GM12878 (cell line): ENCODE results near the gene TSPAN31. TPM values are rescaled to one million over a fixed set of nuclear protein-coding genes. Genes with fewer than 3 reads are reported as not detected.

Experiments used
- ATF7 ChIP-seq: fragments of 450-650 bp; IDR thresholded peaks from 2 replicates; pipeline ENCODE4 v1.6.1; 2016; ENCODE audit warnings: low read depth, mild to moderate bottlenecking
- BCLAF1 ChIP-seq: fragments of 450-650 bp; IDR thresholded peaks from 2 replicates; pipeline ENCODE4 v1.6.1; 2017; ENCODE audit warnings: antibody characterized with exemption, mild to moderate bottlenecking, moderate library complexity
- FOXK2 ChIP-seq: fragments of 450-650 bp; IDR thresholded peaks from 2 replicates; pipeline ENCODE4 v1.6.1; 2017; ENCODE audit warnings: mild to moderate bottlenecking, moderate library complexity
- JUND ChIP-seq: IDR thresholded peaks from 2 replicates; pipeline ENCODE4 v1.6.1; 2012; ENCODE audit warnings: low read depth, mild to moderate bottlenecking, low read length, improper control_type of control experiment, moderate library complexity
- MYB ChIP-seq: fragments of 150-350 bp; IDR thresholded peaks from 2 replicates; pipeline ENCODE4 v1.6.1; 2014; ENCODE audit warnings: mild to moderate bottlenecking, low read depth, low read length, borderline replicate concordance
- PML ChIP-seq: IDR thresholded peaks from 2 replicates; pipeline ENCODE4 v1.6.1; 2012; ENCODE audit warnings: low read length, inconsistent platforms
- POLR2AphosphoS5 ChIP-seq: IDR thresholded peaks from 2 replicates; pipeline ENCODE4 v1.6.1; 2011; ENCODE audit warnings: mild to moderate bottlenecking, low read length, inconsistent platforms
- RAD21 ChIP-seq: IDR thresholded peaks from 2 replicates; pipeline ENCODE4 v1.6.1; 2011; ENCODE audit warnings: mild to moderate bottlenecking, low read depth, low read length, moderate library complexity; ENCODE audit not compliant: insufficient read depth
- RB1 ChIP-seq: fragments of 450-650 bp; formaldehyde crosslinking; IDR thresholded peaks from 2 replicates; pipeline ENCODE4 v1.6.1; 2017; ENCODE audit warnings: mild to moderate bottlenecking, borderline replicate concordance
- RBBP5 ChIP-seq: fragments of 200-600 bp; sonication (generic); conservative IDR thresholded peaks from 2 replicates; pipeline ENCODE4 v1.6.1; 2016
- RUNX3 ChIP-seq: IDR thresholded peaks from 2 replicates; pipeline ENCODE4 v1.6.1; 2012; ENCODE audit warnings: low read length, inconsistent platforms
- ZNF217 ChIP-seq: fragments of 450-650 bp; IDR thresholded peaks from 2 replicates; pipeline ENCODE4 v1.6.1; 2017; ENCODE audit warnings: antibody characterized with exemption, mild to moderate bottlenecking
- ZNF622 ChIP-seq: fragments of 450-650 bp; IDR thresholded peaks from 2 replicates; pipeline ENCODE4 v1.6.1; 2017; ENCODE audit warnings: mild to moderate bottlenecking, inconsistent platforms
- polyA plus RNA-seq, 11 experiments: library from polyadenylated mRNA; depleted of rRNA in 4 of 11; unstranded in 6 of 11; stranded (reverse) in 5 of 11; fragments of >200 nt; fragmentation: Nextera tagmentation in 4 of 11; fragmentation: Illumina TruSeq in 1 of 11; extraction: Ambion mirVana in 4 of 11; extraction: Trizol in 1 of 11; gene quantifications; 1 replicate in 1 of 11; 2 replicates in 10 of 11; pipeline versions ENCODE4 v1.2.1 to v1.2.3, GENCODE V29; 2011 to 2016; ENCODE audit warnings: inconsistent platforms in 2 of 11, missing spikeins in 2 of 11, low read depth in 1 of 11
- total RNA-seq, 4 experiments: library from RNA; depleted of rRNA in 3 of 4; stranded (reverse); fragments of >200 nt in 3 of 4; fragmentation: Illumina TruSeq in 1 of 4; extraction: Trizol in 1 of 4; gene quantifications; 2 replicates each; pipeline versions ENCODE4 v1.2.1 to v1.2.3, GENCODE V29; 2013 to 2021
- TF ChIP-seq, protein P1 (sequence below): IDR thresholded peaks from 2 replicates; pipeline ENCODE4 v1.6.1; 2011; ENCODE audit warnings: mild to moderate bottlenecking, low read depth, low read length, moderate library complexity; ENCODE audit not compliant: insufficient replicate concordance

TSPAN31 gene
- total and polyA plus RNA-seq, 10 of the 15 experiments (the other 5 are each of a cell fraction or from before 2014, with no cell fraction given) = 11.8 to 32.2 (median 24.7) TPM

DNA sequence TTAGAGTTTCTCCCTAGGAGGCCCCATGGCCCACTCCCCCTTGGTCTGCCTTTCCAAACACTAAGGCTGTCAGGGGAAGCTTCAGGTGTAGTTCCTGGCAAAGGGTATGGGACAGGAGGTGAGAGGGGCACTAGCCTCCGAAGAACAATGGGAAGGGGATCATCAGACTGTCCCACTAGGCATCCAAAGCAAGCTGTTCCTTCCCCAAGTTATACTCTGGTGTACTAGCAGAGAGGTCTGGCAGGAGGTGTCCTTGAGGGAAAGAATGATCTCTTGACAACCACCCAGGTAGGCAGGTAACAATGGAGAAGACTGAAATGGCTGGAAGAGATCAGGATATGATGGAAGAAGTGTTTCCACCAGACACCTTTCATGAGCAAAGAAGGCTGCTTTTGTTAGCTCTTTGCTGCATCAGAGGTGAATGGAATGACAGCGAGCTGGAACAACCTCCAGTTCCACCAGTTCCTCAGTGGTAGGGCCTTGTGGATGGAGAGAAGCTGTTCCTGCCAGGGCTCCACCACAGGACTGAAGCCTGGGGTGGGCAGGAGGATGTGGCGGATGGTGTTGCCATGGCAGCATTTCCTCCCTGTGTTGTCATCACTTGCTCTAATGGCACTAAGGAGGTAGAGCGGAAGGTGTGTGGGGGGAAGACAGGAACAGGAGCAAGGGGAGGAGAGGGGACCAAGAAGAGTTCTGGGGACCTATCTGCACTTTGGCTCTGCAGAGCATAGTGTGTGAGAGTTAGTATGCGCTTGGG is 4.0 kb upstream of the TSPAN31 start (continued):
- TF ChIP-seq RAD21 (no peak), RUNX3 (peak; percentile 28; the same call in 1 of the 2 replicates), JUND (no peak), RB1 (no peak), BCLAF1 (no peak), PML (no peak), RBBP5 (no peak), FOXK2 (no peak), POLR2AphosphoS5 (no peak), MYB (no peak), ZNF622 (no peak), ATF7 (peak; percentile 61), ZNF217 (no peak)
- TF ChIP-seq, protein P1, sequence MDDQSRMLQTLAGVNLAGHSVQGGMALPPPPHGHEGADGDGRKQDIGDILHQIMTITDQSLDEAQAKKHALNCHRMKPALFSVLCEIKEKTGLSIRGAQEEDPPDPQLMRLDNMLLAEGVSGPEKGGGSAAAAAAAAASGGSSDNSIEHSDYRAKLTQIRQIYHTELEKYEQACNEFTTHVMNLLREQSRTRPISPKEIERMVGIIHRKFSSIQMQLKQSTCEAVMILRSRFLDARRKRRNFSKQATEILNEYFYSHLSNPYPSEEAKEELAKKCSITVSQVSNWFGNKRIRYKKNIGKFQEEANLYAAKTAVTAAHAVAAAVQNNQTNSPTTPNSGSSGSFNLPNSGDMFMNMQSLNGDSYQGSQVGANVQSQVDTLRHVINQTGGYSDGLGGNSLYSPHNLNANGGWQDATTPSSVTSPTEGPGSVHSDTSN = no peak
- TF ChIP-seq, all 136 proteins: peak for 9
